Heart left ventricle (tissue), 13 donors: ENCODE data around the gene TSPAN32.

Source experiments
- POLR2A ChIP-seq, 2 donors: fragments of 450-650 bp; IDR thresholded peaks; one replicate each; pipeline ENCODE4 v1.6.1; 2017; ENCODE audit warnings: antibody characterized with exemption in 2 of 2, mild to moderate bottlenecking in 2 of 2, moderate library complexity in 2 of 2
- TF ChIP-seq, protein P1 (sequence below), 12 donors: fragments of 200-600 bp; sonication (generic) in 4 of 12; IDR thresholded peaks; one replicate each; pipeline versions ENCODE4 v1.5.0 to v1.8.0; 2018 to 2022; ENCODE audit warnings: antibody characterized with exemption in 12 of 12, mild to moderate bottlenecking in 5 of 12
- donor health status: ischemic (EF 13 %, LVEDD 7.1; RV severe dilation, severe dysfunction).
- donor health status: DM: no; HTN: yes; CAD: no.
- donor health status: DM: no; HTN: no; CAD: no.
- donor health status: ischemic (EF 25% LVEDD 6.9; RV normal size, moderate dysfunction).
- donor health status: ischemic (EF 25% LVEDD 5.7; RV mildly dilated, moderate dysfunction).
- donor health status: ischemic (EF 35%, LVEDD 5.7; RV mildly dilated, moderate dysfunction).
- donor health status: nonischemic (EF 11% LVEDD 7.7; RV severe dilation, severe dysfunction).
- donor health status: DM: yes; HTN: yes; CAD: no.
- donor health status: PGD.
- donor health status: ischemic (EF 29% LVEDD 5.4; RV normal size, mild dysfunction).
- donor health status: nonischemic (EF 23%, LVEDD 6.1; RV moderate dilation, normal function).

DNA sequence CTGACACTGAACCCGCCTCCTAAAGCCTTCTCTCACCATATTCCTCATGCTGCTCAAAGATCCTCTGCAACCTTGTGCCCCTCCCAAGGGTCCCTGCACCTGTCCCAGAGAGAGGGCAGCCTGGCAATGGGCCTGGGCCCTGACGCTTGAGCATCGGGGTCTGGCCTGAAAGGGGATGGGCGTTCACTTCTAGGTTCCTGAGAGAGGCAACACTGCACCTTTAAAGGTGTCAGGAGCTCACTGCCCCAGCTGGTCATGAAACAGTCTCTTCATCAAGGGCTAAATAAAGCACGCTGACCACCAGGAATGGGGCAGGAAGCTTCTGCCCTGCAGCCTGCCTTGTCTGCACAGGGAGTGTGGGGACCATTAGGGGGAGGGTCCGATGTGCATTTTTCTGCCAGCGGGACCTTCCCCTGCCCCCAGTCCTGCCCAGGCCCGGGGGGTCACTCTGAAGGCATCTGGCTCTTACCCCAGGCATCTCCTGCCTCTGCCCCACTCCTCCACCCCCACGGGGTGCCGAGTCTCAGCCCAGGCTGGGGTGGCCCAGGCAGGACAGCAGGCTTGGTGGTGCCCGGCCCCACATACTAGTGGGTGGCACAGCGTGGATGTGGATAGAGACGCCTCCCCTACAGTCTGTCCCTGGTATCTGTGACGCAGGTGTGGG, 3.5 kb upstream of the TSPAN32 start:
- TF ChIP-seq, protein P1, sequence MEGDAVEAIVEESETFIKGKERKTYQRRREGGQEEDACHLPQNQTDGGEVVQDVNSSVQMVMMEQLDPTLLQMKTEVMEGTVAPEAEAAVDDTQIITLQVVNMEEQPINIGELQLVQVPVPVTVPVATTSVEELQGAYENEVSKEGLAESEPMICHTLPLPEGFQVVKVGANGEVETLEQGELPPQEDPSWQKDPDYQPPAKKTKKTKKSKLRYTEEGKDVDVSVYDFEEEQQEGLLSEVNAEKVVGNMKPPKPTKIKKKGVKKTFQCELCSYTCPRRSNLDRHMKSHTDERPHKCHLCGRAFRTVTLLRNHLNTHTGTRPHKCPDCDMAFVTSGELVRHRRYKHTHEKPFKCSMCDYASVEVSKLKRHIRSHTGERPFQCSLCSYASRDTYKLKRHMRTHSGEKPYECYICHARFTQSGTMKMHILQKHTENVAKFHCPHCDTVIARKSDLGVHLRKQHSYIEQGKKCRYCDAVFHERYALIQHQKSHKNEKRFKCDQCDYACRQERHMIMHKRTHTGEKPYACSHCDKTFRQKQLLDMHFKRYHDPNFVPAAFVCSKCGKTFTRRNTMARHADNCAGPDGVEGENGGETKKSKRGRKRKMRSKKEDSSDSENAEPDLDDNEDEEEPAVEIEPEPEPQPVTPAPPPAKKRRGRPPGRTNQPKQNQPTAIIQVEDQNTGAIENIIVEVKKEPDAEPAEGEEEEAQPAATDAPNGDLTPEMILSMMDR (IDR thresholded peaks at IDR 0.05): no peak
- TF ChIP-seq POLR2A (IDR thresholded peaks at IDR 0.05): no peak
